ENCODE results near the gene CDK5RAP3.
A peak's percentile ranks its signal among the peaks of the same experiment; 100 is the strongest.

The CDK5RAP3 gene

DNA sequence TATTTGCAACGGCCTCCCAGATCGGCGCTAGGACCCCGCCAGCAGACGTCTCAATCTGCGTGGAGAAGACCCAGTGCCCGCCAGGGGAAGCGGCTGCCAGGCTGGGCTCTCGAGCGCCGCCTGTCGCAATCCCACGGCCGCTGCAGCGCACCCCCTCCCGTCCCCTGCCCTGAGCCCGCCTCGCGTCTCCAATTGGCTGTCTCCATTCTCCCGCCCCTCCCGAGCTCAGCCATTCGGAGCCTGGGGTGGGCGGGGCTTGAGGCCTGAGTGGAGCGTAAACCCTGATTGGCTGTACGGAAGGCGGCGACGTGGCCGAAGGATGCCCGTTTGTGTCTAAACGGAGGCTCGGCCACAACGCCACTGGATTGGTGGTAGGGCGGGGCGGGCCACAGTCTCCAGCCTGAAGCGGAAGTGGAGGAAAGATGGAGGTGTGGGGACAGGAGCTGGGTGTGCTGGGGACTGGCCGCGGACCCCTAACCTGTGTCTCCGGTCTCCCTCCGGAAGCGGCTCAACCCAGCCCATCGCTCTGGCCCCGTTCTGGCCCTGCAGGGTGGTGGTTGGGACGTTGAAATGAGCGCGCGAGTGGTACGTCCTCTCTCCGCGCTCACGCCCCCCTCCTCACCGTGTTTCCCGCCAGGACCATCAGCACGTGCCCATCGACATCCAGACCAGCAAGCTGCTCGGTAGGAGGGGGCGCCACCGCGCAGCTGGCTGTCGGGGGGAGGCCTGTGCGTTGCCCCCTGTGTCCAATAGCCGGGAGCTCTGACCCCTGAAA is at the start of gene CDK5RAP3 (continued):
- no peak for TF ChIP-seq ZNF514 (tag by site-specific recombination; IDR thresholded peaks at IDR 0.05)
- no peak for TF ChIP-seq ZNF132 (tag by site-specific recombination; IDR thresholded peaks at IDR 0.05; ENCODE audit: borderline replicate concordance)
- TF ChIP-seq TRIM28 (IDR thresholded peaks at IDR 0.05; ENCODE audit: borderline replicate concordance, low read length): peak; percentile 50; the same call in 1 of the 2 replicates
- TF ChIP-seq, protein P1, sequence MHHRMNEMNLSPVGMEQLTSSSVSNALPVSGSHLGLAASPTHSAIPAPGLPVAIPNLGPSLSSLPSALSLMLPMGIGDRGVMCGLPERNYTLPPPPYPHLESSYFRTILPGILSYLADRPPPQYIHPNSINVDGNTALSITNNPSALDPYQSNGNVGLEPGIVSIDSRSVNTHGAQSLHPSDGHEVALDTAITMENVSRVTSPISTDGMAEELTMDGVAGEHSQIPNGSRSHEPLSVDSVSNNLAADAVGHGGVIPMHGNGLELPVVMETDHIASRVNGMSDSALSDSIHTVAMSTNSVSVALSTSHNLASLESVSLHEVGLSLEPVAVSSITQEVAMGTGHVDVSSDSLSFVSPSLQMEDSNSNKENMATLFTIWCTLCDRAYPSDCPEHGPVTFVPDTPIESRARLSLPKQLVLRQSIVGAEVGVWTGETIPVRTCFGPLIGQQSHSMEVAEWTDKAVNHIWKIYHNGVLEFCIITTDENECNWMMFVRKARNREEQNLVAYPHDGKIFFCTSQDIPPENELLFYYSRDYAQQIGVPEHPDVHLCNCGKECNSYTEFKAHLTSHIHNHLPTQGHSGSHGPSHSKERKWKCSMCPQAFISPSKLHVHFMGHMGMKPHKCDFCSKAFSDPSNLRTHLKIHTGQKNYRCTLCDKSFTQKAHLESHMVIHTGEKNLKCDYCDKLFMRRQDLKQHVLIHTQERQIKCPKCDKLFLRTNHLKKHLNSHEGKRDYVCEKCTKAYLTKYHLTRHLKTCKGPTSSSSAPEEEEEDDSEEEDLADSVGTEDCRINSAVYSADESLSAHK (tag by site-specific recombination; IDR thresholded peaks at IDR 0.05): peak; percentile 36
- TF ChIP-seq ZNF184 (tag by site-specific recombination; IDR thresholded peaks at IDR 0.05): peak; percentile 9; the same call in 1 of the 2 replicates
- TF ChIP-seq, protein P2, sequence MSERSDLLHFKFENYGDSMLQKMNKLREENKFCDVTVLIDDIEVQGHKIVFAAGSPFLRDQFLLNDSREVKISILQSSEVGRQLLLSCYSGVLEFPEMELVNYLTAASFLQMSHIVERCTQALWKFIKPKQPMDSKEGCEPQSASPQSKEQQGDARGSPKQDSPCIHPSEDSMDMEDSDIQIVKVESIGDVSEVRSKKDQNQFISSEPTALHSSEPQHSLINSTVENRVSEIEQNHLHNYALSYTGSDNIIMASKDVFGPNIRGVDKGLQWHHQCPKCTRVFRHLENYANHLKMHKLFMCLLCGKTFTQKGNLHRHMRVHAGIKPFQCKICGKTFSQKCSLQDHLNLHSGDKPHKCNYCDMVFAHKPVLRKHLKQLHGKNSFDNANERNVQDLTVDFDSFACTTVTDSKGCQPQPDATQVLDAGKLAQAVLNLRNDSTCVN (tag by site-specific recombination; optimal IDR thresholded peaks at IDR 0.05): peak; percentile 79
- TF ChIP-seq, protein P3, sequence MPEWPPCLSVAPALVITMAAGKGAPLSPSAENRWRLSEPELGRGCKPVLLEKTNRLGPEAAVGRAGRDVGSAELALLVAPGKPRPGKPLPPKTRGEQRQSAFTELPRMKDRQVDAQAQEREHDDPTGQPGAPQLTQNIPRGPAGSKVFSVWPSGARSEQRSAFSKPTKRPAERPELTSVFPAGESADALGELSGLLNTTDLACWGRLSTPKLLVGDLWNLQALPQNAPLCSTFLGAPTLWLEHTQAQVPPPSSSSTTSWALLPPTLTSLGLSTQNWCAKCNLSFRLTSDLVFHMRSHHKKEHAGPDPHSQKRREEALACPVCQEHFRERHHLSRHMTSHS (tag by site-specific recombination; IDR thresholded peaks at IDR 0.05): peak; percentile 69; the same call in 1 of the 2 replicates
- no peak for TF ChIP-seq ZNF175 (tag by site-specific recombination; IDR thresholded peaks at IDR 0.05)
- TF ChIP-seq, protein P4, sequence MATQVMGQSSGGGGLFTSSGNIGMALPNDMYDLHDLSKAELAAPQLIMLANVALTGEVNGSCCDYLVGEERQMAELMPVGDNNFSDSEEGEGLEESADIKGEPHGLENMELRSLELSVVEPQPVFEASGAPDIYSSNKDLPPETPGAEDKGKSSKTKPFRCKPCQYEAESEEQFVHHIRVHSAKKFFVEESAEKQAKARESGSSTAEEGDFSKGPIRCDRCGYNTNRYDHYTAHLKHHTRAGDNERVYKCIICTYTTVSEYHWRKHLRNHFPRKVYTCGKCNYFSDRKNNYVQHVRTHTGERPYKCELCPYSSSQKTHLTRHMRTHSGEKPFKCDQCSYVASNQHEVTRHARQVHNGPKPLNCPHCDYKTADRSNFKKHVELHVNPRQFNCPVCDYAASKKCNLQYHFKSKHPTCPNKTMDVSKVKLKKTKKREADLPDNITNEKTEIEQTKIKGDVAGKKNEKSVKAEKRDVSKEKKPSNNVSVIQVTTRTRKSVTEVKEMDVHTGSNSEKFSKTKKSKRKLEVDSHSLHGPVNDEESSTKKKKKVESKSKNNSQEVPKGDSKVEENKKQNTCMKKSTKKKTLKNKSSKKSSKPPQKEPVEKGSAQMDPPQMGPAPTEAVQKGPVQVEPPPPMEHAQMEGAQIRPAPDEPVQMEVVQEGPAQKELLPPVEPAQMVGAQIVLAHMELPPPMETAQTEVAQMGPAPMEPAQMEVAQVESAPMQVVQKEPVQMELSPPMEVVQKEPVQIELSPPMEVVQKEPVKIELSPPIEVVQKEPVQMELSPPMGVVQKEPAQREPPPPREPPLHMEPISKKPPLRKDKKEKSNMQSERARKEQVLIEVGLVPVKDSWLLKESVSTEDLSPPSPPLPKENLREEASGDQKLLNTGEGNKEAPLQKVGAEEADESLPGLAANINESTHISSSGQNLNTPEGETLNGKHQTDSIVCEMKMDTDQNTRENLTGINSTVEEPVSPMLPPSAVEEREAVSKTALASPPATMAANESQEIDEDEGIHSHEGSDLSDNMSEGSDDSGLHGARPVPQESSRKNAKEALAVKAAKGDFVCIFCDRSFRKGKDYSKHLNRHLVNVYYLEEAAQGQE (tag by site-specific recombination; IDR thresholded peaks at IDR 0.05): no peak; the same call in 1 of the 2 replicates
- peak; percentile 53 for TF ChIP-seq ZNF843 (tag by site-specific recombination; IDR thresholded peaks at IDR 0.05)
- TF ChIP-seq ZNF133 (tag by site-specific recombination; IDR thresholded peaks at IDR 0.05): no peak
- no peak for TF ChIP-seq ZNF626 (tag by site-specific recombination; IDR thresholded peaks at IDR 0.05)
- TF ChIP-seq, protein P5, sequence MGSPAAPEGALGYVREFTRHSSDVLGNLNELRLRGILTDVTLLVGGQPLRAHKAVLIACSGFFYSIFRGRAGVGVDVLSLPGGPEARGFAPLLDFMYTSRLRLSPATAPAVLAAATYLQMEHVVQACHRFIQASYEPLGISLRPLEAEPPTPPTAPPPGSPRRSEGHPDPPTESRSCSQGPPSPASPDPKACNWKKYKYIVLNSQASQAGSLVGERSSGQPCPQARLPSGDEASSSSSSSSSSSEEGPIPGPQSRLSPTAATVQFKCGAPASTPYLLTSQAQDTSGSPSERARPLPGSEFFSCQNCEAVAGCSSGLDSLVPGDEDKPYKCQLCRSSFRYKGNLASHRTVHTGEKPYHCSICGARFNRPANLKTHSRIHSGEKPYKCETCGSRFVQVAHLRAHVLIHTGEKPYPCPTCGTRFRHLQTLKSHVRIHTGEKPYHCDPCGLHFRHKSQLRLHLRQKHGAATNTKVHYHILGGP (tag by site-specific recombination; IDR thresholded peaks at IDR 0.05): no peak
- TF ChIP-seq, protein P6, sequence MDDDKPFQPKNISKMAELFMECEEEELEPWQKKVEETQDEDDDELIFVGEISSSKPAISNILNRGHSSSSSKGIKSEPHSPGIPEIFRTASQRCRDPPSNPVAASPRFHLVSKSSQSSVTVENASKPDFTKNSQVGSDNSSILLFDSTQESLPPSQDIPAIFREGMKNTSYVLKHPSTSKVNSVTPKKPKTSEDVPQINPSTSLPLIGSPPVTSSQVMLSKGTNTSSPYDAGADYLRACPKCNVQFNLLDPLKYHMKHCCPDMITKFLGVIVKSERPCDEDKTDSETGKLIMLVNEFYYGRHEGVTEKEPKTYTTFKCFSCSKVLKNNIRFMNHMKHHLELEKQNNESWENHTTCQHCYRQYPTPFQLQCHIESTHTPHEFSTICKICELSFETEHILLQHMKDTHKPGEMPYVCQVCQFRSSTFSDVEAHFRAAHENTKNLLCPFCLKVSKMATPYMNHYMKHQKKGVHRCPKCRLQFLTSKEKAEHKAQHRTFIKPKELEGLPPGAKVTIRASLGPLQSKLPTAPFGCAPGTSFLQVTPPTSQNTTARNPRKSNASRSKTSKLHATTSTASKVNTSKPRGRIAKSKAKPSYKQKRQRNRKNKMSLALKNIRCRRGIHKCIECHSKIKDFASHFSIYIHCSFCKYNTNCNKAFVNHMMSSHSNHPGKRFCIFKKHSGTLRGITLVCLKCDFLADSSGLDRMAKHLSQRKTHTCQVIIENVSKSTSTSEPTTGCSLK (tag by site-specific recombination; IDR thresholded peaks at IDR 0.05): no peak
- TF ChIP-seq, protein P7, sequence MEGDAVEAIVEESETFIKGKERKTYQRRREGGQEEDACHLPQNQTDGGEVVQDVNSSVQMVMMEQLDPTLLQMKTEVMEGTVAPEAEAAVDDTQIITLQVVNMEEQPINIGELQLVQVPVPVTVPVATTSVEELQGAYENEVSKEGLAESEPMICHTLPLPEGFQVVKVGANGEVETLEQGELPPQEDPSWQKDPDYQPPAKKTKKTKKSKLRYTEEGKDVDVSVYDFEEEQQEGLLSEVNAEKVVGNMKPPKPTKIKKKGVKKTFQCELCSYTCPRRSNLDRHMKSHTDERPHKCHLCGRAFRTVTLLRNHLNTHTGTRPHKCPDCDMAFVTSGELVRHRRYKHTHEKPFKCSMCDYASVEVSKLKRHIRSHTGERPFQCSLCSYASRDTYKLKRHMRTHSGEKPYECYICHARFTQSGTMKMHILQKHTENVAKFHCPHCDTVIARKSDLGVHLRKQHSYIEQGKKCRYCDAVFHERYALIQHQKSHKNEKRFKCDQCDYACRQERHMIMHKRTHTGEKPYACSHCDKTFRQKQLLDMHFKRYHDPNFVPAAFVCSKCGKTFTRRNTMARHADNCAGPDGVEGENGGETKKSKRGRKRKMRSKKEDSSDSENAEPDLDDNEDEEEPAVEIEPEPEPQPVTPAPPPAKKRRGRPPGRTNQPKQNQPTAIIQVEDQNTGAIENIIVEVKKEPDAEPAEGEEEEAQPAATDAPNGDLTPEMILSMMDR (tag by site-specific recombination; IDR thresholded peaks at IDR 0.05): peak; percentile 99
- TF ChIP-seq HOXD13 (CRISPR knock-in tag; IDR thresholded peaks at IDR 0.05; ENCODE audit: borderline replicate concordance): no peak
- peak; percentile 84 for TF ChIP-seq ZIC2 (tag by site-specific recombination; IDR thresholded peaks at IDR 0.05)
- peak; percentile 94; the same call in 1 of the 2 replicates for TF ChIP-seq ZNF561 (tag by site-specific recombination; IDR thresholded peaks at IDR 0.05; ENCODE audit: borderline replicate concordance)
- TF ChIP-seq, protein P8, sequence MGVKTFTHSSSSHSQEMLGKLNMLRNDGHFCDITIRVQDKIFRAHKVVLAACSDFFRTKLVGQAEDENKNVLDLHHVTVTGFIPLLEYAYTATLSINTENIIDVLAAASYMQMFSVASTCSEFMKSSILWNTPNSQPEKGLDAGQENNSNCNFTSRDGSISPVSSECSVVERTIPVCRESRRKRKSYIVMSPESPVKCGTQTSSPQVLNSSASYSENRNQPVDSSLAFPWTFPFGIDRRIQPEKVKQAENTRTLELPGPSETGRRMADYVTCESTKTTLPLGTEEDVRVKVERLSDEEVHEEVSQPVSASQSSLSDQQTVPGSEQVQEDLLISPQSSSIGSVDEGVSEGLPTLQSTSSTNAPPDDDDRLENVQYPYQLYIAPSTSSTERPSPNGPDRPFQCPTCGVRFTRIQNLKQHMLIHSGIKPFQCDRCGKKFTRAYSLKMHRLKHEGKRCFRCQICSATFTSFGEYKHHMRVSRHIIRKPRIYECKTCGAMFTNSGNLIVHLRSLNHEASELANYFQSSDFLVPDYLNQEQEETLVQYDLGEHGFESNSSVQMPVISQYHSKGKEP (tag by site-specific recombination; IDR thresholded peaks at IDR 0.05): no peak; the same call in 1 of the 2 replicates
- TF ChIP-seq PRDM1 (tag by site-specific recombination; IDR thresholded peaks at IDR 0.05): no peak
- no peak for TF ChIP-seq ZNF747 (tag by site-specific recombination; IDR thresholded peaks at IDR 0.05)
- peak; percentile 79 for TF ChIP-seq ZBTB48 (tag by site-specific recombination; IDR thresholded peaks at IDR 0.05)
- no peak for TF ChIP-seq ZNF624 (tag by site-specific recombination; IDR thresholded peaks at IDR 0.05)
- TF ChIP-seq ZNF24 (tag by site-specific recombination; IDR thresholded peaks at IDR 0.05): peak; percentile 82
